DND-41 (cell line): ENCODE measurements around the gene LCE1D.

ENCODE experiments used
- ATAC-seq: fragments of 200-7000 bp; cut with Tn5 transposase; 3 replicates; pipeline ENCODE4 v1.9.1; 2021; ENCODE audit warnings: low read depth; ENCODE audit not compliant: insufficient read depth
- DNase-seq: peaks from one replicate; pipeline ENCODE4 v3.0.0-alpha.2; 2020
- H2AFZ ChIP-seq: 2 replicates; pipeline ENCODE4 v1.6.0; 2012; ENCODE audit warnings: low read depth, low read length
- H3K27ac ChIP-seq: 2 replicates; pipeline ENCODE4 v1.5.1; 2012; ENCODE audit warnings: low read length, inconsistent platforms
- H3K27me3 ChIP-seq: fragments of 200-600 bp; sonication (generic); 2 replicates; pipeline ENCODE4 v1.6.0; 2012; ENCODE audit warnings: low read length, mild to moderate bottlenecking, inconsistent platforms; ENCODE audit not compliant: insufficient read depth, poor library complexity
- H3K36me3 ChIP-seq: 2 replicates; pipeline ENCODE4 v1.5.1; 2012; ENCODE audit warnings: low read length, inconsistent platforms; ENCODE audit not compliant: insufficient read depth
- H3K4me1 ChIP-seq: 2 replicates; pipeline ENCODE4 v1.5.1; 2012; ENCODE audit warnings: mild to moderate bottlenecking, low read length; ENCODE audit not compliant: insufficient read depth
- H3K4me2 ChIP-seq: 2 replicates; pipeline ENCODE4 v1.6.0; 2012; ENCODE audit warnings: mild to moderate bottlenecking, moderate library complexity, low read length, inconsistent platforms; ENCODE audit not compliant: insufficient read depth
- H3K4me3 ChIP-seq, 2 experiments: fragments of 200-600 bp in 1 of 2; shearing (Covaris generic) in 1 of 2; 2 replicates each; pipeline ENCODE4 v1.5.1; 2012 to 2016; ENCODE audit warnings: inconsistent platforms in 2 of 2, low read length in 2 of 2, mild to moderate bottlenecking in 2 of 2, low read depth in 1 of 2, moderate library complexity in 1 of 2
- H3K79me2 ChIP-seq: 2 replicates; pipeline ENCODE4 v1.6.0; 2012; ENCODE audit warnings: low read length, inconsistent platforms; ENCODE audit not compliant: insufficient read depth
- H3K9ac ChIP-seq: 2 replicates; pipeline ENCODE4 v1.6.0; 2012; ENCODE audit warnings: low read depth, mild to moderate bottlenecking, inconsistent platforms, low read length, moderate library complexity
- H3K9me3 ChIP-seq: 2 replicates; pipeline ENCODE4 v1.5.1; 2012; ENCODE audit warnings: low read length, moderate library complexity, mild to moderate bottlenecking, inconsistent platforms; ENCODE audit not compliant: insufficient read depth, severe bottlenecking
- H4K20me1 ChIP-seq: 2 replicates; pipeline ENCODE4 v1.6.0; 2012; ENCODE audit warnings: low read length; ENCODE audit not compliant: insufficient read depth
- EZH2 ChIP-seq: IDR thresholded peaks from 3 replicates; pipeline ENCODE4 v1.6.1; 2012; ENCODE audit warnings: borderline replicate concordance, low read depth, mild to moderate bottlenecking, moderate library complexity, low read length, inconsistent platforms; ENCODE audit not compliant: severe bottlenecking
- TF ChIP-seq, protein P1 (sequence below): IDR thresholded peaks from 2 replicates; pipeline ENCODE4 v1.5.1; 2012; ENCODE audit warnings: borderline replicate concordance, low read length, moderate library complexity, mild to moderate bottlenecking; ENCODE audit not compliant: poor library complexity, severe bottlenecking; ENCODE audit errors: extremely low read depth

The LCE1D gene

GRCh38 chr1:152824964-152825363 is 28.4 kb downstream of the LCE1D start:
- ATAC-seq (no peak), DNase-seq (no peak)
- no peaks in the 10 kb centered on the region for H3K36me3 ChIP-seq
- H3K4me1 ChIP-seq: no peaks in the 10 kb centered on the region
- no peak for TF ChIP-seq EZH2
- H3K4me3 ChIP-seq: no peak overlapping the region
- no peak overlapping the region for H3K27ac ChIP-seq
- H3K27me3 ChIP-seq: peaks cover 15% of the 10 kb centered on the region
- H2AFZ ChIP-seq: no peak overlapping the region
- H3K9ac ChIP-seq: no peak overlapping the region
- no peaks in the 10 kb centered on the region for H3K79me2 ChIP-seq
- no peaks in the 10 kb centered on the region for H3K9me3 ChIP-seq
- no peaks in the 10 kb centered on the region for H4K20me1 ChIP-seq
- H3K4me2 ChIP-seq: no peak overlapping the region

DNA sequence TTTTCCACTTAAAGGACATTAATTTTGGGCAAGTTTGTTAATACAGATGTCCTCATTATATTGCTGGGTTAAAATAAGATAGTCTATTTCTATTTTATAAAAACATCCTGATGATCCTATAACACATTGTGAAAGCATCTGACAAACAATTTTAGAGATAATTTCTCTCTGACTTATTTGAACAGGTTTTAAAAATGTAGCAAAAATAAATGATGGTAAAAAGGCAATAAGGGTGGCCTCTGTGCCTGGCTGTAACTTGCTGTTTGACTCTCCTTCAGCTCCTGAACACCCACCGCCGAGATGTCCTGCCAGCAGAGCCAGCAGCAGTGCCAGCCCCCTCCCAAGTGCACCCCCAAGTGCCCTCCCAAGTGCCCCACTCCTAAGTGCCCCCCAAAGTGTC is 30.7 kb downstream of the LCE1D start, which contains the start of gene LCE1A:
Gene LCE1A (plus strand): TSS at position 301 of the 400 bp plus-strand sequence. CDS start 0 bp downstream, at position 301.
- no peaks in the 10 kb centered on the region for H3K4me1 ChIP-seq
- TF ChIP-seq, protein P1, sequence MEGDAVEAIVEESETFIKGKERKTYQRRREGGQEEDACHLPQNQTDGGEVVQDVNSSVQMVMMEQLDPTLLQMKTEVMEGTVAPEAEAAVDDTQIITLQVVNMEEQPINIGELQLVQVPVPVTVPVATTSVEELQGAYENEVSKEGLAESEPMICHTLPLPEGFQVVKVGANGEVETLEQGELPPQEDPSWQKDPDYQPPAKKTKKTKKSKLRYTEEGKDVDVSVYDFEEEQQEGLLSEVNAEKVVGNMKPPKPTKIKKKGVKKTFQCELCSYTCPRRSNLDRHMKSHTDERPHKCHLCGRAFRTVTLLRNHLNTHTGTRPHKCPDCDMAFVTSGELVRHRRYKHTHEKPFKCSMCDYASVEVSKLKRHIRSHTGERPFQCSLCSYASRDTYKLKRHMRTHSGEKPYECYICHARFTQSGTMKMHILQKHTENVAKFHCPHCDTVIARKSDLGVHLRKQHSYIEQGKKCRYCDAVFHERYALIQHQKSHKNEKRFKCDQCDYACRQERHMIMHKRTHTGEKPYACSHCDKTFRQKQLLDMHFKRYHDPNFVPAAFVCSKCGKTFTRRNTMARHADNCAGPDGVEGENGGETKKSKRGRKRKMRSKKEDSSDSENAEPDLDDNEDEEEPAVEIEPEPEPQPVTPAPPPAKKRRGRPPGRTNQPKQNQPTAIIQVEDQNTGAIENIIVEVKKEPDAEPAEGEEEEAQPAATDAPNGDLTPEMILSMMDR: no peak
- no peak for TF ChIP-seq EZH2

GRCh38 chr1:152836870-152837269 is 40.3 kb downstream of the LCE1D start:
- H3K27me3 ChIP-seq: no peaks in the 10 kb centered on the region
- H2AFZ ChIP-seq: no peak overlapping the region
- no peak for TF ChIP-seq EZH2
- TF ChIP-seq, protein P1: no peak

More for the DNA sequence above, 30.7 kb downstream of the LCE1D start, which contains the start of gene LCE1A:
- Histone ChIP-seq H3K9ac (no peak within 1 kb of the TSS), H3K36me3 (no peaks in the 10 kb centered on the region), H3K4me3 (no peak within 1 kb of the TSS), H3K27ac (no peak within 1 kb of the TSS), H3K9me3 (no peaks in the 10 kb centered on the region), H4K20me1 (no peaks in the 10 kb centered on the region), H3K79me2 (no peaks in the 10 kb centered on the region), H3K4me2 (no peak within 1 kb of the TSS), H3K27me3 (peaks cover 15% of the 10 kb centered on the region), H2AFZ (no peak within 1 kb of the TSS)
- no peak for ATAC-seq
- DNase-seq: no peak

GRCh38 chr1:152842556-152842955 is 46.0 kb downstream of the LCE1D start, which contains the start of gene LCE6A:
Gene LCE6A (plus strand): TSS chr1:152842856. CDS start chr1:152843521, 665 bp downstream.
- H3K36me3 ChIP-seq: no peaks in the 10 kb centered on the region
- no peaks in the 10 kb centered on the region for H3K4me1 ChIP-seq
- H3K9me3 ChIP-seq: no peaks in the 10 kb centered on the region
- no peak within 1 kb of the TSS for H2AFZ ChIP-seq
- no peaks in the 10 kb centered on the region for H4K20me1 ChIP-seq
- H3K4me2 ChIP-seq: no peak within 1 kb of the TSS
- no peaks in the 10 kb centered on the region for H3K79me2 ChIP-seq
- H3K27ac ChIP-seq: no peak within 1 kb of the TSS
- DNase-seq: no peak
- TF ChIP-seq, protein P1: no peak
- TF ChIP-seq EZH2: no peak
- peaks cover 10% of the 10 kb centered on the region for H3K27me3 ChIP-seq
- no peak within 1 kb of the TSS for H3K9ac ChIP-seq
- no peak for ATAC-seq
- no peak within 1 kb of the TSS for H3K4me3 ChIP-seq

More at GRCh38 chr1:152836870-152837269, 40.3 kb downstream of the LCE1D start:
- ATAC-seq: no peak
- no peaks in the 10 kb centered on the region for H3K36me3 ChIP-seq
- H3K79me2 ChIP-seq: no peaks in the 10 kb centered on the region
- H3K9ac ChIP-seq: no peak overlapping the region
- no peak overlapping the region for H3K4me3 ChIP-seq
- H4K20me1 ChIP-seq: no peaks in the 10 kb centered on the region
- no peaks in the 10 kb centered on the region for H3K4me1 ChIP-seq
- no peak overlapping the region for H3K4me2 ChIP-seq
- no peak for DNase-seq
- H3K9me3 ChIP-seq: no peaks in the 10 kb centered on the region
- no peak overlapping the region for H3K27ac ChIP-seq
